CD4-positive, alpha-beta memory T cell (primary cell): ENCODE data around the gene HMMR. TPM values are rescaled to one million over a fixed set of nuclear protein-coding genes. Genes with fewer than 3 reads are reported as not detected.

ENCODE experiments used
- CTCF ChIA-PET: fragments of 350-600 bp; sonication (Branson Sonifier 250); formaldehyde crosslinking; loops from one replicate; lab custom pipeline; 2021; ENCODE audit warnings: inconsistent platforms; ENCODE audit not compliant: partially characterized antibody; lab: Charles Lee
- POLR2A ChIA-PET: fragments of 350-600 bp; sonication (Branson Sonifier 250); formaldehyde crosslinking; loops from one replicate; lab custom pipeline; 2021; ENCODE audit not compliant: partially characterized antibody; lab: Charles Lee
- DNase-seq, 5 donors: peaks; one replicate each; pipeline versions ENCODE4 v3.0.0 to v3.0.0-alpha.2; 2020 to 2022; ENCODE audit warnings: mixed read lengths in 1 of 5
- H3K27ac ChIP-seq: one replicate; pipeline ENCODE4 v1.7.0; 2013; ENCODE audit warnings: low read depth, low read length
- H3K27me3 ChIP-seq: 2 replicates; pipeline ENCODE4 v1.7.0; 2013; ENCODE audit warnings: mild to moderate bottlenecking, low read length, moderate library complexity; ENCODE audit not compliant: insufficient read depth
- H3K36me3 ChIP-seq: 2 replicates; pipeline ENCODE4 v1.7.0; 2013; ENCODE audit warnings: mild to moderate bottlenecking, low read length, moderate library complexity; ENCODE audit not compliant: insufficient read depth
- H3K4me1 ChIP-seq: 2 replicates; pipeline ENCODE4 v1.7.0; 2013; ENCODE audit warnings: mild to moderate bottlenecking, low read length, moderate library complexity; ENCODE audit not compliant: insufficient read depth
- H3K4me3 ChIP-seq, 2 donors: one replicate each; pipeline ENCODE4 v1.7.0; 2013; ENCODE audit warnings: low read length in 2 of 2, mild to moderate bottlenecking in 1 of 2
- H3K9me3 ChIP-seq, 2 donors: one replicate each; pipeline ENCODE4 v1.7.0; 2013; ENCODE audit warnings: low read length in 2 of 2, control low read depth in 1 of 2; ENCODE audit not compliant: control insufficient read depth in 1 of 2
- H3K27ac Mint-ChIP-seq, 7 donors: one replicate each; pipeline ENCODE4 v1.8.0; 2020 to 2021; ENCODE audit warnings: mixed read lengths in 7 of 7, mild to moderate bottlenecking in 6 of 7, inconsistent platforms in 3 of 7, moderate library complexity in 3 of 7
- H3K27me3 Mint-ChIP-seq, 2 donors: one replicate each; pipeline ENCODE4 v1.8.0; 2020 to 2021; ENCODE audit warnings: mixed read lengths in 2 of 2
- H3K36me3 Mint-ChIP-seq, 2 donors: one replicate each; pipeline ENCODE4 v1.8.0; 2020 to 2021; ENCODE audit warnings: mixed read lengths in 2 of 2, inconsistent platforms in 1 of 2, mild to moderate bottlenecking in 1 of 2
- H3K4me1 Mint-ChIP-seq, 4 donors: one replicate each; pipeline ENCODE4 v1.8.0; 2020 to 2021; ENCODE audit warnings: mixed read lengths in 4 of 4, mild to moderate bottlenecking in 1 of 4
- H3K4me3 Mint-ChIP-seq, 8 donors: one replicate each; pipeline ENCODE4 v1.8.0; 2020 to 2021; ENCODE audit warnings: mixed read lengths in 8 of 8, mild to moderate bottlenecking in 7 of 8, moderate library complexity in 6 of 8, inconsistent platforms in 3 of 8
- H3K9me3 Mint-ChIP-seq, 8 donors: one replicate each; pipeline ENCODE4 v1.8.0; 2020 to 2021; ENCODE audit warnings: mixed read lengths in 8 of 8, mild to moderate bottlenecking in 5 of 8, inconsistent platforms in 3 of 8, moderate library complexity in 1 of 8
- intact Hi-C: fragments of 100-400 bp; cut with micrococcal nuclease; formaldehyde crosslinking; loops from one replicate; pipeline ENCODE4 v1.15.1; 2023
- polyA plus RNA-seq, 2 donors: library from polyadenylated mRNA; unstranded; fragments of 300-500 nt; fragmentation: Illumina TruSeq; gene quantifications; one replicate each; pipeline ENCODE4 v1.2.3, GENCODE V29; 2021
- total RNA-seq, 2 experiments: library from RNA; stranded (reverse); gene quantifications; one replicate each; pipeline ENCODE4 v1.2.3, GENCODE V29; 2021

The HMMR gene
- total and polyA plus RNA-seq, 4 experiments from 2014 or later: 0.11 to 0.42 (median 0.15) TPM; not detected in 1

DNA sequence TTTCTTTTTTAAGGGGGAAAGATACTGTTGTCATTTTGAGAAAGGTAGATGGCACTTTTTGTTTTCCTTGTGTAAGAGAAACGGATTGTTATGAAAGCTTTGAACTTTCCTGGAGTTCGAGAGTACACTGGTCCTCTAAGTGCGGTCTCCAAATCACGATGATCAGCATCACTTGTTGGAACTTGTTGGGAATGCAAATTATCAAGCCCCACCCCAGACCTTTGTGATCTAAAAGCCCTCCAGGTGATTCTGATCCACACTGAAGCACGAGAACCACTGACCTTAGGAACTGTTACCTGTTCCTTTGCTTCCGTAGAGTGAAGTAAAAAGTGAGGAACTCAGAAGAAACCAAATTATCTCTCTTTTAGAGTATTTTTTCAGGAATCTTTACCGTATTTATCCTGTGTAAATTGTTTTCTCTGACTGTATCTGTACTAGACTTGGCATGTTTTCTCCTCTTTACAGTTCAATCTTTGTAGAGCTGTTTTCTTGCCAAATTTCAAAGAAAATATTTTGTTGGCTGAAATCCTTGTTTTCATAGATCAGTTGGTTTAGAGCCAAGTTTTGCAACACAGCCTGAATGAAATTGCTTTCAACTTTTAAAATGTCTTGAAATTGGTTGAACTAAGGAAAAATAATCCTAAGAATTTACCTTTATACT lies 49.0 kb downstream of the HMMR start:
- Mint-ChIP-seq H3K4me3 (peak overlapping the region; percentile 92 to 100 (median 98)), H3K4me1 (peaks cover 42 to 74% (median 52%) of the 10 kb centered on the region in 4 donors), H3K9me3 (no peaks in the 10 kb centered on the region), H3K27me3 (no peaks in the 10 kb centered on the region), H3K27ac (peak overlapping the region; percentile 97 to 100 (median 99)), H3K36me3 (peaks cover 22 to 56% of the 10 kb centered on the region in 2 donors)
- Histone ChIP-seq H3K36me3 (peaks cover 22% of the 10 kb centered on the region), H3K27ac (peak overlapping the region; percentile 90), H3K9me3 (no peaks in the 10 kb centered on the region), H3K4me3 (peak overlapping the region; percentile 26 to 75), H3K4me1 (peaks cover 62% of the 10 kb centered on the region), H3K27me3 (no peaks in the 10 kb centered on the region)
- CTCF ChIA-PET: interaction anchor here (1.4 to 3.2 kb wide), 4 partner anchors 20 to 71 kb away, joined by 3 to 33 read pairs (median 6); partner anchors contain the start of genes CCNG1, HMMR and NUDCD2
- intact Hi-C loops: loop anchor here (2.0 kb wide), 1 partner anchor 13 kb away; no protein-coding TSS in a partner anchor
- DNase-seq: peak in 1 of 5 donors; percentile 4
- POLR2A ChIA-PET: interaction anchor here (1.6 to 9.9 kb wide), 2 partner anchors 12 to 49 kb away, joined by 4 to 257 read pairs; partner anchors contain the start of genes HMMR and NUDCD2

DNA sequence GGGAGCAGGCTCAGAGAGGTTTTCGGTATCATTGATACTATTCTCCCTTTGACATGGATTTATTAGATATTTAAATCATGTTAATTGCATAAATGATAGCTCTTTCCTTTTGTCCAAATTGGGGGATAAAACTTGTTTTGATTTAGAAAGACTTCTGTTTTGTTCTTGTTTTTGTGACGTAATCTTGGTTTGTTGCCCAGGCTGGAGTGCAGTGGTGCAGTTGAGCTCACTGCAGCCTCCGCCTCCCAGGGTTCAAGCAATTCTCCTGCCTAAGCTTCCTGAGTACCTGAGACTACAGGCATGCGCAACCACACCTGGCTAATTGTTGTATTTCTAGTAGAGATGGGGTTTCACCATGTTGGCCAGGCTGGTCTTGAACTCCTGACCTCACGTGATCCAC lies 52.1 kb downstream of the HMMR start:
- ChIA-PET CTCF (interaction anchor here (1.1 kb wide), 2 partner anchors 9 to 52 kb away, joined by 3 read pairs; partner anchors contain the start of genes HMMR and NUDCD2), POLR2A (interaction anchor here (1.0 kb wide), 1 partner anchor 52 kb away, joined by 5 read pairs; the partner anchor contains the start of genes HMMR and NUDCD2)
- peaks cover 49% of the 10 kb centered on the region for H3K36me3 ChIP-seq
- intact Hi-C loops: no loop called here
- H3K9me3 ChIP-seq: no peaks in the 10 kb centered on the region
- no peak for DNase-seq
- H3K36me3 Mint-ChIP-seq: peaks cover 40 to 70% of the 10 kb centered on the region in 2 donors
- peak overlapping the region; percentile 58 to 89 (median 76) for H3K27ac Mint-ChIP-seq
- peaks cover 64% of the 10 kb centered on the region for H3K4me1 ChIP-seq
- no peaks in the 10 kb centered on the region for H3K27me3 Mint-ChIP-seq
- H3K27ac ChIP-seq: peak overlapping the region; percentile 22
- H3K27me3 ChIP-seq: no peaks in the 10 kb centered on the region
- H3K9me3 Mint-ChIP-seq: no peaks in the 10 kb centered on the region
- H3K4me1 Mint-ChIP-seq: peaks cover 39 to 75% (median 54%) of the 10 kb centered on the region in 4 donors
- H3K4me3 Mint-ChIP-seq: peak overlapping the region in 5 of 8 donors; percentile 28 to 75 (median 39)
- H3K4me3 ChIP-seq: no peak overlapping the region

GRCh38 chr5:163525096-163525495 lies 64.7 kb downstream of the HMMR start:
- Histone ChIP-seq H3K4me1 (no peaks in the 10 kb centered on the region), H3K27ac (no peak overlapping the region), H3K4me3 (no peak overlapping the region), H3K9me3 (no peaks in the 10 kb centered on the region), H3K36me3 (no peaks in the 10 kb centered on the region), H3K27me3 (no peaks in the 10 kb centered on the region)
- Mint-ChIP-seq H3K9me3 (peaks cover 0 to 4% (median 0%) of the 10 kb centered on the region in 8 donors), H3K4me3 (no peak overlapping the region), H3K27me3 (no peaks in the 10 kb centered on the region), H3K36me3 (peaks cover 15 to 21% of the 10 kb centered on the region in 2 donors), H3K27ac (no peak overlapping the region), H3K4me1 (peaks cover 0 to 3% (median 2%) of the 10 kb centered on the region in 4 donors)
- POLR2A ChIA-PET: no interaction called here
- no peak for DNase-seq
- intact Hi-C loops: no loop called here
- CTCF ChIA-PET: no interaction called here

DNA sequence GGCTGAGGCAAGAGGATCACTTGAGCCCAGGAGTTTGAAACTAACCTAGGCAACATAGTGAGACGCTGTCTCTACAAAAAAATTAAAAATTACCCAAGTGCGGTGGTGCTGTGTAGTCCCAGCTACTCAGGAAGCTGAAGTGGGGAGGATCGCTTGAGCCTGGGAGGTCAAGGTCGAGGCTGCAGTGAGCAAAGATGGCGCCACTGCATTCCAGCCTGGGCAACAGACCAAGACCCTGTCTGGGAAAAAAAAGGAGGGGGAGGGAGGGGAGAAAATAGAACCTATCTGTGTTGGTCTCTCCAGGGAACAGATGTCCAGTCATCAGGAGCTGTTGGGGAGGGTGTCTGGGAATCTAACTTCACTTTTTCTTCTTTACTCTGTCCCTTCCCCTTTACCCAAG lies 69.3 kb downstream of the HMMR start:
- H3K27me3 Mint-ChIP-seq: peaks cover 0 to 3% of the 10 kb centered on the region in 2 donors
- no peaks in the 10 kb centered on the region for H3K36me3 ChIP-seq
- CTCF ChIA-PET: interaction anchor here (1.3 kb wide), 1 partner anchor 41 kb away, joined by 3 read pairs; no protein-coding TSS in a partner anchor
- no peaks in the 10 kb centered on the region for H3K4me1 Mint-ChIP-seq
- no peak overlapping the region for H3K27ac Mint-ChIP-seq
- no peak overlapping the region for H3K4me3 Mint-ChIP-seq
- DNase-seq: no peak
- intact Hi-C loops: no loop called here
- H3K27ac ChIP-seq: no peak overlapping the region
- no peaks in the 10 kb centered on the region for H3K4me1 ChIP-seq
- peaks cover 0 to 7% of the 10 kb centered on the region in 2 donors for H3K36me3 Mint-ChIP-seq
- H3K9me3 ChIP-seq: no peaks in the 10 kb centered on the region
- no peaks in the 10 kb centered on the region for H3K27me3 ChIP-seq
- no peak overlapping the region for H3K4me3 ChIP-seq
- H3K9me3 Mint-ChIP-seq: peaks cover 0 to 4% (median 0%) of the 10 kb centered on the region in 8 donors
- POLR2A ChIA-PET: no interaction called here

- Histone ChIP-seq H3K36me3 (no peaks in the 10 kb centered on the region), H3K4me3 (no peak overlapping the region), H3K9me3 (no peaks in the 10 kb centered on the region), H3K4me1 (no peaks in the 10 kb centered on the region), H3K27me3 (no peaks in the 10 kb centered on the region), H3K27ac (no peak overlapping the region)
- Mint-ChIP-seq H3K27ac (no peak overlapping the region), H3K36me3 (no peaks in the 10 kb centered on the region), H3K9me3 (no peaks in the 10 kb centered on the region), H3K4me1 (peaks cover 0 to 2% (median 0%) of the 10 kb centered on the region in 4 donors), H3K4me3 (no peak overlapping the region), H3K27me3 (peaks cover 0 to 3% of the 10 kb centered on the region in 2 donors)
- no peak for DNase-seq
- intact Hi-C loops: no loop called here
- ChIA-PET POLR2A (no interaction called here), CTCF (interaction anchor here (1.0 to 1.3 kb wide), 2 partner anchors 42 to 123 kb away, joined by 3 read pairs; no protein-coding TSS in a partner anchor)
These were observed 70.8 kb downstream of the HMMR start for GRCh38 chr5:163531272-163531671.

DNA sequence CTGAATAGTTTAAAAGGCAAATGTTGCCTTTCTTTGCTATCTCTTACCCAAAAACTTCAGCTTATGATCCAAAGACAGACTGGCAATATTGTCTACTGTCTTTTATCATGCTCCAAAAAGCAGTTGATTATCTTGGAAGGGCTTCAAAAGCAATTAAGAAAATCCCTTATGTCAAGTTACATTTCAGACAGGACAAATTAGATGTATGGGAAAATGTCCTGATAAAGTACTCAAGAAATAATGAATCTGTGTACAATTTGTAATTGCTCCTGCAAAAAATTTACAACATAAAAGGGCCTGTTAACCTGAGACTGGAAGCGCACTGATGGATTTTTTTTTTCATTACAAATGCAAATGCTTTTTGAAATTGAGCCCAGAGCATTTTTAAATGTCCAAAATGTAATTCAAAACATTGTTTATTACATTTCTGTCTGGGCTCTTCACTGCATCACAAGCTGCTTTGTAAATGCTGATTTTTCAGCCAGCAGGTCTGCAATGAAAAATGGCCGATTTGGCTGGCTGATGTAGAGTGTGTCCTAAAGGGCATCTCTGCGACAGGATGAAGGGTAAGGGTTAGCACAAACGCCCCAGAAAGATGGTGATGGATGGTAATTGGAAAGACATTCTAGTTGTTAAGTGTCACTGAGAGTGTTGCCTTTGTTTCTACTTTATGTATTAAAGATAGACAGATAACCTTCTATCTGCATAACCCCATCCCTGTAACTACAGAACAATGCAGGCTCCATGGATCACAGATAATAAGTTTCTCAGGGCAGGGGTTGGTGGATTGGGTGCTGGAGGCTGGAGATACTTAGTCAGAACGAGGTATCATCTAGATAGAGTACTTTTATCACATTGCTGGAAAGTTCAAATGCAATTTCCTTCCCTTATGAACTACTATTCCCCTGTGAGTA lies 72.0 kb downstream of the HMMR start:
- Histone ChIP-seq H3K4me3 (no peak overlapping the region), H3K27me3 (no peaks in the 10 kb centered on the region), H3K4me1 (no peaks in the 10 kb centered on the region), H3K9me3 (no peaks in the 10 kb centered on the region), H3K36me3 (no peaks in the 10 kb centered on the region), H3K27ac (no peak overlapping the region)
- intact Hi-C loops: no loop called here
- Mint-ChIP-seq H3K36me3 (peaks cover 0 to 4% of the 10 kb centered on the region in 2 donors), H3K4me3 (no peak overlapping the region), H3K9me3 (no peaks in the 10 kb centered on the region), H3K27me3 (peaks cover 0 to 5% of the 10 kb centered on the region in 2 donors), H3K27ac (no peak overlapping the region), H3K4me1 (peaks cover 0 to 2% (median 0%) of the 10 kb centered on the region in 4 donors)
- DNase-seq: no peak
- POLR2A ChIA-PET: no interaction called here
- CTCF ChIA-PET: no interaction called here
